CD4-positive, alpha-beta T cell (primary cell): ENCODE data around the gene RNF5. TPM values are rescaled to one million over a fixed set of nuclear protein-coding genes. Genes with fewer than 3 reads are reported as not detected.

Experiments
- ATAC-seq: fragments of 200-7000 bp; cut with Tn5 transposase; one replicate; pipeline ENCODE4 v1.10.0; 2022; ENCODE audit warnings: mild to moderate bottlenecking; ENCODE audit not compliant: poor library complexity
- CTCF ChIA-PET: fragments of 350-600 bp; sonication (Branson Sonifier 250); formaldehyde crosslinking; loops from one replicate; lab custom pipeline; 2021; ENCODE audit warnings: antibody characterized with exemption, inconsistent platforms; lab: Charles Lee
- POLR2A ChIA-PET: fragments of 350-600 bp; sonication (Branson Sonifier 250); formaldehyde crosslinking; loops from one replicate; lab custom pipeline; 2021; ENCODE audit warnings: antibody characterized with exemption, inconsistent platforms; lab: Charles Lee
- DNase-seq, 14 experiments: peaks; one replicate each; pipeline ENCODE4 v3.0.0-alpha.2; 2013 to 2020; ENCODE audit warnings: mixed read lengths in 2 of 14
- H3K27ac ChIP-seq, 2 donors: one replicate each; pipeline versions ENCODE4 v1.5.1 to v1.7.0; 2013; ENCODE audit warnings: low read length in 2 of 2, low read depth in 1 of 2, mild to moderate bottlenecking in 1 of 2
- H3K27me3 ChIP-seq, 2 experiments: 1 replicate in 1 of 2; 2 replicates in 1 of 2; pipeline versions ENCODE4 v1.6.1 to v1.7.0; 2013; ENCODE audit warnings: low read length in 2 of 2, control low read depth in 1 of 2, mild to moderate bottlenecking in 1 of 2, moderate library complexity in 1 of 2; ENCODE audit not compliant: insufficient read depth in 2 of 2, control insufficient read depth in 1 of 2
- H3K36me3 ChIP-seq: one replicate; pipeline ENCODE4 v1.6.1; 2013; ENCODE audit warnings: low read length, control low read depth; ENCODE audit not compliant: insufficient read depth
- H3K4me1 ChIP-seq: one replicate; pipeline ENCODE4 v1.6.1; 2013; ENCODE audit warnings: low read length, control low read depth; ENCODE audit not compliant: insufficient read depth
- H3K4me3 ChIP-seq: one replicate; pipeline ENCODE4 v1.5.1; 2013; ENCODE audit warnings: mild to moderate bottlenecking, low read length, moderate library complexity
- H3K9me3 ChIP-seq, 2 experiments: 1 replicate in 1 of 2; 2 replicates in 1 of 2; pipeline versions ENCODE4 v1.6.1 to v1.7.0; 2013; ENCODE audit warnings: low read length in 2 of 2, mild to moderate bottlenecking in 2 of 2, control low read depth in 1 of 2, moderate library complexity in 1 of 2; ENCODE audit not compliant: control insufficient read depth in 1 of 2, insufficient read depth in 1 of 2
- H3K27ac Mint-ChIP-seq: one replicate; pipeline ENCODE4 v1.8.0; 2020; ENCODE audit warnings: mixed read lengths
- H3K27me3 Mint-ChIP-seq: one replicate; pipeline ENCODE4 v1.8.0; 2021; ENCODE audit warnings: mixed read lengths
- H3K36me3 Mint-ChIP-seq: one replicate; pipeline ENCODE4 v1.8.0; 2021; ENCODE audit warnings: low read depth, mixed read lengths
- H3K4me1 Mint-ChIP-seq: one replicate; pipeline ENCODE4 v1.8.0; 2021; ENCODE audit warnings: low read depth, mixed read lengths
- H3K4me3 Mint-ChIP-seq: one replicate; pipeline ENCODE4 v1.8.0; 2020; ENCODE audit warnings: mild to moderate bottlenecking, mixed read lengths
- H3K9me3 Mint-ChIP-seq: one replicate; pipeline ENCODE4 v1.8.0; 2020; ENCODE audit warnings: mixed read lengths
- intact Hi-C, 2 experiments: fragments of 100-400 bp; cut with DNase I in 1 of 2; cut with micrococcal nuclease in 1 of 2; formaldehyde crosslinking; loops; one replicate each; pipeline versions ENCODE4 v1.15.1 to v1.9.0; 2023 to 2025; cut with DNase I, micrococcal nuclease
- total RNA-seq, 174 experiments: library from RNA in 2 of 174; stranded (reverse) in 2 of 174; gene quantifications; one replicate each; pipeline ENCODE4 v1.2.3 and lab custom pipeline; 2021 to 2026
- TF ChIP-seq, protein P1 (sequence below): fragments of 200-600 bp; IDR thresholded peaks from one replicate; pipeline ENCODE4 v1.8.0; 2022; ENCODE audit warnings: antibody characterized with exemption, mild to moderate bottlenecking

The RNF5 gene
- total RNA-seq, 2 experiments from 2014 or later: 9.6 to 9.9 TPM

DNA sequence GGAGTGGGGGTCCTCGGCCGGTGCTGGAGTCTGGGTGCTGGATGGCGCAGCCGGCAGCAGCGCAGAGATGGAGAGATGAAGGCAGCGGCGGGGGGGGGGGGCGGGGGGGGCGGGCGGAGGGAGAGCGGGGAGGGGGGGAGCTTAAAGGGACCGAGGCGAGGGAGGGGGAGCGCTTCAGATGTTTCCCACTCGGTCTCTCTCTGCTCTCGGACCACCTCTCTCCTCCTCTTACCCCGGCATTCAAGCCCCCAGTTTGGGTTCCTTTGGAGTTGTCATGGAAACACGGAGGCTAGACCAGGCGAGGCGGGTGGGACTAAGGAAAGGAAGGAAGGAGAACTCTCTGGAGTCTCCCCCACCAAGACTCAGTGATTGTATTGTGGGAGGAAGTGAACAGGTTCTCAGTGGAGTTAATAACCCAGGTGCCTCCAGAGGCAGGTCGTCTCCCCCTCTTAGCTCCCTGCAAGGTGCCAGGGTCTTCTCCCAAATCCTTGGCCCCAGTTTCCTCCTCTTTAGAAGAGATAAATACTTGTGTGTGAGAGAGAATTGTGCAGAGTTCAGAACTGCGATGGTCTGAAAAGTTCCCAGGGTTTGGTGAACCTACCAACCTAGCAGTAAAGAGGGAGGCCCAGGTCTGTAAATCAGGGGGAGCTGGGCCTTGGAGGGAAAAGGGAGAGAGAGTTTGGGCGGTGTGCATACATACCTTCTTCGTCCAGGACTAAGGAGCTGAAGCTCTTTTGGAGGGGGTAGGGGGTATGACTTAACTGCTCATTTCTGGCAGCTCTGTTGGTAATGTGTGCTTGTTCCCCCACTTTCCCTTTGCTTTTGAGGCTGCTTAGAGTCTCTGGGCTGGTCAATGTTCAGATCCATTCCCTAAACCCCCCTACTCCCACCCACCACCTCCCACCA is 26.1 kb upstream of the RNF5 start, which contains the start of gene PRRT1:
TSS of gene PRRT1 (minus strand) at position 77 of the 906 bp plus-strand sequence. CDS start 112 bp downstream, outside the sequence.
- Histone ChIP-seq H3K27me3 (peaks cover 11 to 26% of the 10 kb centered on the region in 2 experiments), H3K4me3 (peak within 1 kb of the TSS; percentile 32), H3K9me3 (peaks cover 0 to 11% of the 10 kb centered on the region in 2 experiments), H3K4me1 (peaks cover 69% of the 10 kb centered on the region), H3K27ac (no peak within 1 kb of the TSS), H3K36me3 (no peaks in the 10 kb centered on the region)
- ChIA-PET CTCF (interaction anchor here (1.7 to 1.8 kb wide), 2 partner anchors 33 to 43 kb away, joined by 4 read pairs; no protein-coding TSS in a partner anchor), POLR2A (interaction anchor here (1.6 to 2.2 kb wide), 2 partner anchors 21 to 24 kb away, joined by 7 to 8 read pairs; partner anchors contain the start of genes ATF6B and FKBPL)
- Mint-ChIP-seq H3K4me3 (peak within 1 kb of the TSS; percentile 89), H3K27ac (peak within 1 kb of the TSS; percentile 88), H3K27me3 (peaks cover 32% of the 10 kb centered on the region), H3K36me3 (peaks cover 15% of the 10 kb centered on the region), H3K9me3 (no peaks in the 10 kb centered on the region), H3K4me1 (peaks cover 71% of the 10 kb centered on the region)
- ATAC-seq: no peak
- peak in 3 of 14 experiments; percentile 32 to 43 (median 39) for DNase-seq
- TF ChIP-seq, protein P1, sequence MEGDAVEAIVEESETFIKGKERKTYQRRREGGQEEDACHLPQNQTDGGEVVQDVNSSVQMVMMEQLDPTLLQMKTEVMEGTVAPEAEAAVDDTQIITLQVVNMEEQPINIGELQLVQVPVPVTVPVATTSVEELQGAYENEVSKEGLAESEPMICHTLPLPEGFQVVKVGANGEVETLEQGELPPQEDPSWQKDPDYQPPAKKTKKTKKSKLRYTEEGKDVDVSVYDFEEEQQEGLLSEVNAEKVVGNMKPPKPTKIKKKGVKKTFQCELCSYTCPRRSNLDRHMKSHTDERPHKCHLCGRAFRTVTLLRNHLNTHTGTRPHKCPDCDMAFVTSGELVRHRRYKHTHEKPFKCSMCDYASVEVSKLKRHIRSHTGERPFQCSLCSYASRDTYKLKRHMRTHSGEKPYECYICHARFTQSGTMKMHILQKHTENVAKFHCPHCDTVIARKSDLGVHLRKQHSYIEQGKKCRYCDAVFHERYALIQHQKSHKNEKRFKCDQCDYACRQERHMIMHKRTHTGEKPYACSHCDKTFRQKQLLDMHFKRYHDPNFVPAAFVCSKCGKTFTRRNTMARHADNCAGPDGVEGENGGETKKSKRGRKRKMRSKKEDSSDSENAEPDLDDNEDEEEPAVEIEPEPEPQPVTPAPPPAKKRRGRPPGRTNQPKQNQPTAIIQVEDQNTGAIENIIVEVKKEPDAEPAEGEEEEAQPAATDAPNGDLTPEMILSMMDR: no peak
- intact Hi-C loops: loop anchor here in 1 of 2 experiments (10.0 kb wide), 1 partner anchor 107 kb away; no protein-coding TSS in a partner anchor

- ChIA-PET POLR2A (interaction anchor here (0.5 to 2.2 kb wide), 3 partner anchors 22 to 44 kb away, joined by 5 to 8 read pairs (median 7); partner anchors contain the start of genes ATF6B and FKBPL), CTCF (interaction anchor here (1.7 kb wide), 1 partner anchor 34 kb away, joined by 4 read pairs; no protein-coding TSS in a partner anchor)
- peak overlapping the region; percentile 89 for H3K4me3 Mint-ChIP-seq
- TF ChIP-seq, protein P1: no peak
- H3K27ac ChIP-seq: peak overlapping the region in 1 of 2 donors; percentile 29
- H3K9me3 ChIP-seq: peaks cover 0 to 11% of the 10 kb centered on the region in 2 experiments
- peaks cover 31% of the 10 kb centered on the region for H3K27me3 Mint-ChIP-seq
- peaks cover 65% of the 10 kb centered on the region for H3K4me1 ChIP-seq
- peak overlapping the region; percentile 88 for H3K27ac Mint-ChIP-seq
- ATAC-seq (no peak), DNase-seq (peak in 1 of 14 experiments; percentile 14)
- H3K36me3 Mint-ChIP-seq: peaks cover 22% of the 10 kb centered on the region
- H3K4me1 Mint-ChIP-seq: peaks cover 74% of the 10 kb centered on the region
- H3K9me3 Mint-ChIP-seq: no peaks in the 10 kb centered on the region
- no peak overlapping the region for H3K4me3 ChIP-seq
- H3K36me3 ChIP-seq: peaks cover 6% of the 10 kb centered on the region
- H3K27me3 ChIP-seq: peaks cover 11 to 21% of the 10 kb centered on the region in 2 experiments
- intact Hi-C loops: loop anchor here in 1 of 2 experiments (10.0 kb wide), 1 partner anchor 108 kb away; no protein-coding TSS in a partner anchor
These were observed 25.2 kb upstream of the RNF5 start for GRCh38 chr6:32152769-32153563.
